GM12878 (cell line): ENCODE measurements around the gene CDK3.

Experiments used
- ATF3 ChIP-seq: IDR thresholded peaks from 2 replicates; pipeline ENCODE4 v1.6.1; 2011; ENCODE audit warnings: low read depth, mild to moderate bottlenecking, low read length, moderate library complexity, borderline replicate concordance; ENCODE audit errors: extremely low read depth
- CEBPZ ChIP-seq: fragments of 150-350 bp; IDR thresholded peaks from 2 replicates; pipeline ENCODE4 v1.6.1; 2016; ENCODE audit warnings: low read depth, low read length
- CTCF ChIP-seq, 3 experiments: IDR thresholded peaks in 2 of 3; conservative IDR thresholded peaks in 1 of 3; 2 replicates each; pipeline ENCODE4 v1.5.1; 2011; ENCODE audit warnings: low read depth in 3 of 3, low read length in 3 of 3, mild to moderate bottlenecking in 3 of 3, control low read depth in 2 of 3, moderate library complexity in 2 of 3, inconsistent platforms in 1 of 3, mixed read lengths in 1 of 3; ENCODE audit not compliant: control insufficient read depth in 2 of 3, insufficient read depth in 1 of 3; ENCODE audit errors: extremely low read depth in 1 of 3
- HDAC2 ChIP-seq: fragments of 200-600 bp; sonication (generic); IDR thresholded peaks from 2 replicates; pipeline ENCODE4 v1.6.1; 2017
- IKZF2 ChIP-seq, 2 experiments: fragments of 450-650 bp; IDR thresholded peaks; 2 replicates each; pipeline ENCODE4 v1.6.1; 2017; ENCODE audit warnings: mild to moderate bottlenecking in 2 of 2, moderate library complexity in 2 of 2
- MLLT1 ChIP-seq: fragments of 450-650 bp; IDR thresholded peaks from 2 replicates; pipeline ENCODE4 v1.6.1; 2016; ENCODE audit warnings: mild to moderate bottlenecking
- MYC ChIP-seq: IDR thresholded peaks from 2 replicates; pipeline ENCODE4 v1.6.1; 2011; ENCODE audit warnings: mild to moderate bottlenecking, low read length, moderate library complexity, inconsistent platforms; ENCODE audit not compliant: insufficient read depth, insufficient replicate concordance, insufficient read length, severe bottlenecking
- RAD21 ChIP-seq: IDR thresholded peaks from 2 replicates; pipeline ENCODE4 v1.6.1; 2011; ENCODE audit warnings: mild to moderate bottlenecking, low read depth, low read length, moderate library complexity; ENCODE audit not compliant: insufficient read depth
- ZBTB11 ChIP-seq: fragments of 450-650 bp; formaldehyde crosslinking; IDR thresholded peaks from 2 replicates; pipeline ENCODE4 v1.5.0; 2022; ENCODE audit warnings: mild to moderate bottlenecking, missing genetic modification characterization

- TF ChIP-seq RAD21, result no peak
- no peak for TF ChIP-seq HDAC2
- TF ChIP-seq ZBTB11 (CRISPR knock-in tag), result no peak
- no peak for TF ChIP-seq IKZF2 (IDR thresholded peaks at IDR 0.05)
- TF ChIP-seq MLLT1, result no peak
- no peak for TF ChIP-seq CTCF (IDR thresholded peaks at IDR 0.05 in 2 of 3, conservative IDR thresholded peaks at IDR 0.05 in 1 of 3; ENCODE audit: control insufficient read depth in 2 of 3, extremely low read depth in 1 of 3, insufficient read depth in 1 of 3, low read depth in 3 of 3, low read length in 3 of 3)
- no peak for TF ChIP-seq ATF3
- no peak for TF ChIP-seq MYC
- TF ChIP-seq CEBPZ, result no peak
These were observed 11.3 kb downstream of the CDK3 start for GRCh38 chr17:76011951-76012350.
